ENCODE results near the gene PER1. TPM values are rescaled to one million over a fixed set of nuclear protein-coding genes. Genes with fewer than 3 reads are reported as not detected.
"Not testable (repeated sequence)": the region's sequence is repeated elsewhere in the genome, so short reads cannot be mapped to it uniquely, and the experiment has no call there.

Gene PER1
- total RNA-seq, 1 experiment from 2014 or later = 25.0 TPM

- Histone ChIP-seq H3K27ac (ENCODE audit: low read length) (peak overlapping the region; percentile 94), H4K20me1 (ENCODE audit: low read length) (no peaks in the 10 kb centered on the region), H3K36me3 (ENCODE audit: low read depth, low read length) (no peaks in the 10 kb centered on the region), H3K4me3 (ENCODE audit: low read length) (peak overlapping the region; percentile 65), H3K9me3 (ENCODE audit: low read length) (no peaks in the 10 kb centered on the region), H2AFZ (ENCODE audit: low read length) (peak overlapping the region; percentile 49), H3F3A (ENCODE audit: low read length, unreplicated experiment) (peaks cover 9% of the 10 kb centered on the region), H3K9me2 (replicated peaks; ENCODE audit: low read length) (no peaks in the 10 kb centered on the region), H3K27me3 (ENCODE audit: low read length) (no peaks in the 10 kb centered on the region), H3K4me1 (ENCODE audit: insufficient read depth, low read length) (peaks cover 18% of the 10 kb centered on the region), H3K4me2 (ENCODE audit: low read length) (peak overlapping the region; percentile 82), H3K79me2 (ENCODE audit: low read length) (peaks cover 8% of the 10 kb centered on the region; the same call in 1 of the 2 replicates), H3K9ac (ENCODE audit: low read length) (peak overlapping the region; percentile 86)
- CTCF ChIA-PET = no interaction called here
- ATAC-seq = peak; percentile 16; the same call in 1 of the 2 replicates
- TF ChIP-seq EZH2 (IDR thresholded peaks at IDR 0.05; ENCODE audit: low read length, unreplicated experiment) = no peak
- intact Hi-C loops (cut with micrococcal nuclease) = loop anchor here (5.0 kb wide), 1 partner anchor 37 kb away; no protein-coding TSS in a partner anchor
- POLR2A ChIA-PET (ENCODE audit: unreplicated experiment) = interaction anchor here (1.2 kb wide), 1 partner anchor 16 kb away, joined by 13 read pairs; the partner anchor contains the start of gene BORCS6
- no peak for DNase-seq
- no TSS peak for BruUV-seq (replicated peaks)
These were observed 21.7 kb upstream of the PER1 start for GRCh38 chr17:8173871-8174322.

- peaks cover 8% of the 10 kb centered on the region; the same call in 1 of the 2 replicates for H3K79me2 ChIP-seq (ENCODE audit: low read length)
- H3F3A ChIP-seq (ENCODE audit: low read length, unreplicated experiment) = peaks cover 9% of the 10 kb centered on the region
- H3K9ac ChIP-seq (ENCODE audit: low read length) = peak overlapping the region; percentile 86
- H2AFZ ChIP-seq (ENCODE audit: low read length) = peak overlapping the region; percentile 49; the same call in 1 of the 2 replicates
- ChIA-PET CTCF (no interaction called here), POLR2A (ENCODE audit: unreplicated experiment) (interaction anchor here (0.6 to 1.2 kb wide), 10 partner anchors 17 to 558 kb away, joined by 3 to 13 read pairs (median 4); partner anchors contain the start of genes ALOXE3, BORCS6, CTC1 and FXR2)
- H3K9me2 ChIP-seq (replicated peaks; ENCODE audit: low read length) = no peaks in the 10 kb centered on the region
- ATAC-seq (peak; percentile 76), DNase-seq (peak; percentile 95)
- H3K27ac ChIP-seq (ENCODE audit: low read length) = peak overlapping the region; percentile 94
- intact Hi-C loops (cut with micrococcal nuclease) = loop anchor here (5.0 kb wide), 1 partner anchor 36 kb away; no protein-coding TSS in a partner anchor
- H3K27me3 ChIP-seq (ENCODE audit: low read length) = no peaks in the 10 kb centered on the region
- no peaks in the 10 kb centered on the region for H3K9me3 ChIP-seq (ENCODE audit: low read length)
- TF ChIP-seq EZH2 (IDR thresholded peaks at IDR 0.05; ENCODE audit: low read length, unreplicated experiment) = no peak
- no peak for TF ChIP-seq CTCF (conservative IDR thresholded peaks at IDR 0.05; ENCODE audit: low read depth, low read length)
- TF ChIP-seq EZH2phosphoT487 (IDR thresholded peaks at IDR 0.05; ENCODE audit: borderline replicate concordance, low read length) = no peak
- H3K4me1 ChIP-seq (ENCODE audit: insufficient read depth, low read length) = peaks cover 18% of the 10 kb centered on the region
- BruUV-seq (replicated peaks) = TSS peak; percentile 100
- H4K20me1 ChIP-seq (ENCODE audit: low read length) = no peaks in the 10 kb centered on the region
- H3K4me2 ChIP-seq (ENCODE audit: low read length) = peak overlapping the region; percentile 82
- peak overlapping the region; percentile 65 for H3K4me3 ChIP-seq (ENCODE audit: low read length)
- H3K36me3 ChIP-seq (ENCODE audit: low read depth, low read length) = no peaks in the 10 kb centered on the region
These were observed 21.1 kb upstream of the PER1 start for GRCh38 chr17:8173056-8173870.

GRCh38 chr17:8170186-8170585, 18.0 kb upstream of the PER1 start:
- H3K36me3 ChIP-seq (ENCODE audit: low read depth, low read length); H3F3A ChIP-seq (ENCODE audit: low read length, unreplicated experiment); BruUV-seq (replicated peaks); H3K4me1 ChIP-seq (ENCODE audit: insufficient read depth, low read length); H3K4me3 ChIP-seq (ENCODE audit: low read length); POLR2A ChIA-PET (ENCODE audit: unreplicated experiment); H3K9ac ChIP-seq (ENCODE audit: low read length); DNase-seq; H3K27me3 ChIP-seq (ENCODE audit: low read length); H2AFZ ChIP-seq (ENCODE audit: low read length); CTCF ChIA-PET; H3K27ac ChIP-seq (ENCODE audit: low read length); H3K79me2 ChIP-seq (ENCODE audit: low read length); H4K20me1 ChIP-seq (ENCODE audit: low read length); H3K9me3 ChIP-seq (ENCODE audit: low read length); H3K4me2 ChIP-seq (ENCODE audit: low read length); ATAC-seq; H3K9me2 ChIP-seq (replicated peaks; ENCODE audit: low read length): not testable (repeated sequence)
- intact Hi-C loops (cut with micrococcal nuclease) = loop anchor here (5.0 kb wide), 1 partner anchor 33 kb away; no protein-coding TSS in a partner anchor
